Panc1 (cell line): ENCODE measurements around the gene CHST11. TPM values are rescaled to one million over a fixed set of nuclear protein-coding genes. Genes with fewer than 3 reads are reported as not detected.

Experiments used
- ATAC-seq: fragments of 200-7000 bp; cut with Tn5 transposase; 2 replicates; pipeline ENCODE4 v1.9.1; 2020; ENCODE audit warnings: mild to moderate bottlenecking, moderate library complexity
- BruUV-seq: library from RNA; stranded (reverse); fragments of 400-500 nt; replicated peaks from 2 replicates; lab custom pipeline; 2021; lab: Mats Ljungman, UMichigan
- CTCF ChIA-PET: fragments of 300-600 bp; sonication (Branson Sonifier 250); formaldehyde crosslinking; loops from one replicate; lab custom pipeline; 2022; ENCODE audit warnings: antibody characterized with exemption; lab: Charles Lee
- POLR2A ChIA-PET: fragments of 300-600 bp; sonication (Branson Sonifier 250); formaldehyde crosslinking; loops from one replicate; lab custom pipeline; 2022; ENCODE audit warnings: antibody characterized with exemption; lab: Charles Lee
- DNase-seq: peaks from one replicate; pipeline ENCODE4 v3.0.0-alpha.2; 2010; ENCODE audit warnings: low read depth, low spot score
- H3K27ac ChIP-seq: 2 replicates; pipeline ENCODE4 v1.5.1; 2011; ENCODE audit warnings: mild to moderate bottlenecking, low read length, inconsistent platforms
- H3K27me3 ChIP-seq: fragments of 200-500 bp; sonication (Bioruptor generic); 2 replicates; pipeline ENCODE4 v1.6.0; 2014; ENCODE audit warnings: low read length, inconsistent platforms; ENCODE audit not compliant: control insufficient read depth, insufficient read depth
- H3K36me3 ChIP-seq: fragments of 200-500 bp; sonication (Bioruptor generic); 2 replicates; pipeline ENCODE4 v1.5.1; 2014; ENCODE audit warnings: inconsistent platforms, mild to moderate bottlenecking, low read length, moderate library complexity; ENCODE audit not compliant: control insufficient read depth, insufficient read depth
- H3K4me1 ChIP-seq: 2 replicates; pipeline ENCODE4 v1.5.1; 2011; ENCODE audit warnings: inconsistent platforms, mild to moderate bottlenecking, low read length, moderate library complexity; ENCODE audit not compliant: control insufficient read depth, insufficient read depth
- H3K4me3 ChIP-seq, 2 experiments: 2 replicates each; pipeline ENCODE4 v1.5.1; 2011 to 2012; ENCODE audit warnings: low read depth in 2 of 2, low read length in 2 of 2, mild to moderate bottlenecking in 2 of 2, inconsistent platforms in 1 of 2, moderate library complexity in 1 of 2
- H3K9me3 ChIP-seq: fragments of 200-500 bp; sonication (Bioruptor generic); 2 replicates; pipeline ENCODE4 v1.5.1; 2014; ENCODE audit warnings: low read depth, mild to moderate bottlenecking, inconsistent platforms, low read length, moderate library complexity; ENCODE audit not compliant: control insufficient read depth, insufficient read depth
- POLR2AphosphoS5 ChIP-seq: IDR thresholded peaks from 2 replicates; pipeline ENCODE4 v1.6.1; 2012; ENCODE audit warnings: mild to moderate bottlenecking, low read depth, low read length, moderate library complexity
- REST ChIP-seq, 2 experiments: IDR thresholded peaks; 2 replicates each; pipeline ENCODE4 v1.6.1; 2011 to 2012; ENCODE audit warnings: low read depth in 2 of 2, control low read depth in 1 of 2, low read length in 1 of 2, mild to moderate bottlenecking in 1 of 2, moderate library complexity in 1 of 2; ENCODE audit not compliant: insufficient read depth in 1 of 2
- SIN3A ChIP-seq: IDR thresholded peaks from 2 replicates; pipeline ENCODE4 v1.6.1; 2012; ENCODE audit warnings: low read depth, mild to moderate bottlenecking, low read length, moderate library complexity, borderline replicate concordance; ENCODE audit not compliant: insufficient read depth
- TCF7L2 ChIP-seq: IDR thresholded peaks from 2 replicates; pipeline ENCODE4 v1.6.1; 2011; ENCODE audit warnings: mild to moderate bottlenecking, low read depth, low read length, inconsistent platforms
- in situ Hi-C: cut with HindIII; loops from 2 replicates; pipeline ENCODE4 v1.10.0; 2016; ENCODE audit warnings: low sequenced_read_pairs, low pct_unique_long_range_greater_than_20kb
- intact Hi-C: fragments of 100-400 bp; cut with micrococcal nuclease; formaldehyde crosslinking; loops from one replicate; pipeline ENCODE4 v1.10.0; 2022; ENCODE audit not compliant: unreplicated experiment
- total RNA-seq: library from RNA; stranded (reverse); gene quantifications from one replicate; pipeline ENCODE4 v1.2.1, GENCODE V29; 2021; ENCODE audit not compliant: unreplicated experiment
- TF ChIP-seq, protein P1 (sequence below): fragments of 450-650 bp; IDR thresholded peaks from 2 replicates; pipeline ENCODE4 v1.5.1; 2017; ENCODE audit warnings: mild to moderate bottlenecking

CHST11 gene
- total RNA-seq, 1 experiment from 2014 or later: 11.4 TPM

GRCh38 chr12:104508752-104509446 lies 52.2 kb downstream of the CHST11 start:
- ATAC-seq: no peak

DNA sequence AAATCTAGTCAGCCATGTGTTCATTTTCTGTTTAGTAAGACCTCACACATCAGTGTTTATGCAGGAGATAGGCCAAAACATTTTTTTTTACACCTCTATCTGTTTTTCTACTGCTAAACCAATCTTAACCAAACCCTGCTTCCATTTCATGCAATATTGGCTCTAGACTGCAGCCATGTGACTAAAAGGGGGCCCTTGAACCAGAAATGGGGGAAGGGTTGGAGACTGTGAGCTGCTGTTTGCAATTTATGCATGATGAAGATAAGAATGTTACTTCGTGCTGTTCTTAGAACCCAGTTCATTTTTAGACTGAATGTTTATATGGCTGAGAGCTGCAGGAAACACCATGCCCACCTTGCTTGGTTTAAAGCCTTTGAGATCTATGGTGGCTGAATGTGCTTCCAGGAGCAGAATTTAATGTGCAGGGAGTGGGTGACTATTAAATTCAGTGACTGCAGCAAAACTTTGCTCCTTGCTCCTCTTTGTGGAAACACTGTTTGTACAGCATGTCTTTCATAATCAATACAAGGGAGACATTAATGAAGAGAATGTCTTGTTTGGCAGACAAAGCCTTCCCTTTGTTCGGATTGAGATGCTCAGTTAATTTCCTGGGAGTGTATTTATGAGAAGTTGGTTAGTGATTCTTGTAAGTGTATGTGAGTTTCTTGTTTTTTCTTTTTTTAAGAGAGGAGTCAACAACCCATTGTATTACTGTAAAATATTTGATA lies 53.6 kb downstream of the CHST11 start:
- Histone ChIP-seq H3K4me3 (no peak overlapping the region), H3K27me3 (no peaks in the 10 kb centered on the region), H3K36me3 (no peaks in the 10 kb centered on the region), H3K27ac (no peak overlapping the region), H3K9me3 (no peaks in the 10 kb centered on the region), H3K4me1 (peaks cover 1% of the 10 kb centered on the region; the same call in 1 of the 2 replicates)
- ATAC-seq: no peak
- in situ Hi-C loops: no loop called here
- no peak for TF ChIP-seq SIN3A
- TF ChIP-seq TCF7L2: no peak
- no peak for TF ChIP-seq REST (IDR thresholded peaks at IDR 0.05; ENCODE audit: insufficient read depth in 1 of 2, low read depth in 2 of 2, low read length in 1 of 2)
- TF ChIP-seq, protein P1, sequence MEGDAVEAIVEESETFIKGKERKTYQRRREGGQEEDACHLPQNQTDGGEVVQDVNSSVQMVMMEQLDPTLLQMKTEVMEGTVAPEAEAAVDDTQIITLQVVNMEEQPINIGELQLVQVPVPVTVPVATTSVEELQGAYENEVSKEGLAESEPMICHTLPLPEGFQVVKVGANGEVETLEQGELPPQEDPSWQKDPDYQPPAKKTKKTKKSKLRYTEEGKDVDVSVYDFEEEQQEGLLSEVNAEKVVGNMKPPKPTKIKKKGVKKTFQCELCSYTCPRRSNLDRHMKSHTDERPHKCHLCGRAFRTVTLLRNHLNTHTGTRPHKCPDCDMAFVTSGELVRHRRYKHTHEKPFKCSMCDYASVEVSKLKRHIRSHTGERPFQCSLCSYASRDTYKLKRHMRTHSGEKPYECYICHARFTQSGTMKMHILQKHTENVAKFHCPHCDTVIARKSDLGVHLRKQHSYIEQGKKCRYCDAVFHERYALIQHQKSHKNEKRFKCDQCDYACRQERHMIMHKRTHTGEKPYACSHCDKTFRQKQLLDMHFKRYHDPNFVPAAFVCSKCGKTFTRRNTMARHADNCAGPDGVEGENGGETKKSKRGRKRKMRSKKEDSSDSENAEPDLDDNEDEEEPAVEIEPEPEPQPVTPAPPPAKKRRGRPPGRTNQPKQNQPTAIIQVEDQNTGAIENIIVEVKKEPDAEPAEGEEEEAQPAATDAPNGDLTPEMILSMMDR: no peak
- TF ChIP-seq POLR2AphosphoS5: no peak
- intact Hi-C loops: no loop called here
- BruUV-seq: no TSS peak
- ChIA-PET CTCF (no interaction called here), POLR2A (no interaction called here)
- DNase-seq: no peak

More at GRCh38 chr12:104508752-104509446, 52.2 kb downstream of the CHST11 start:
- H3K9me3 ChIP-seq: no peaks in the 10 kb centered on the region
- no peaks in the 10 kb centered on the region for H3K36me3 ChIP-seq
- in situ Hi-C loops: no loop called here
- H3K27me3 ChIP-seq: no peaks in the 10 kb centered on the region
- TF ChIP-seq POLR2AphosphoS5: no peak
- no peak for TF ChIP-seq REST (IDR thresholded peaks at IDR 0.05; ENCODE audit: insufficient read depth in 1 of 2, low read depth in 2 of 2, low read length in 1 of 2)
- no peak for TF ChIP-seq TCF7L2
- TF ChIP-seq SIN3A: no peak
- TF ChIP-seq, protein P1: no peak
- intact Hi-C loops: no loop called here
- CTCF ChIA-PET: no interaction called here
- no peak overlapping the region for H3K27ac ChIP-seq
- DNase-seq: no peak
- peaks cover 7% of the 10 kb centered on the region; the same call in 1 of the 2 replicates for H3K4me1 ChIP-seq
- H3K4me3 ChIP-seq: no peak overlapping the region
- POLR2A ChIA-PET: interaction anchor here (0.5 kb wide), 1 partner anchor 823 kb away, joined by 4 read pairs; no protein-coding TSS in a partner anchor
- BruUV-seq: no TSS peak
